Activated CD4-positive, alpha-beta T cell treated with anti-CD3 and anti-CD28 coated beads, Interleukin-2, amount 50 U/mL, for 16 hours (primary cell): ENCODE data around the gene PRDM5.

Source experiments
- DNase-seq: peaks from one replicate; pipeline ENCODE4 v3.0.0-alpha.2; 2020

The PRDM5 gene

DNA sequence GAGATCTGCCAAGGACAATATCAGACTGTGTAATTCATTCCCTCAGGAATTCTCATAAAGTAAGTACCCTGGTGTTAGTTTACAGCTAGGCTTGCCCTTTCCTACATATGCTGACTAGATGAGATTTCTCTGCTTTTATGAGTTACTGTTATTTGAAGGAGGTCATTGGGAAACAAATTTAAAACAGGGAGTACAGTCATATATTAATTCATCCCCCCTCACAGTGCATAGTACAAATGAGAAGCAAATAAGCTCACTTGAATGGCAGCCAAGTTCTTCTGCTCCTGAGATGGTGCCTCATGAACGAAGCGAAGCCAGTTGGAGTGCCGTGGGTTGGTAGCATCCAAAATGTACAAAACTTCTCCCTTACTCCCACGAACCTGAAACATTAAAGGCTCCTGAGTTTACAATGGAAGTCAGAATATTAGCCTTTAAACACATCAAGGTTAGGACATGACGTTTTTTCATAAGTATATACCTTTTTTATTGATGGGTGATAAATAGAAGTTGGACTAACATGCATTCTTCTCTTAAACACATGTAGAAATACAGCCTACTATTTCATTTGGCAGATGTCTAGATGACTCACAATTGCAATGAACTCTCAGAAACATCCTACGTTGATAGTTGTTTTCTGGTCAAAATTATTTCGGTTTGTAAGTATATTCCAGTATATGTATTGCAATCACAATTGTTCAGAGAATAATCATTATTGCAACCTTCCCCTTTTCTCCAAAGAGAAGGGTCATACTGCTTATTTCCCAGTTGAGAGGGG lies 69.2 kb downstream of the PRDM5 start:
- DNase-seq: no peak

DNA sequence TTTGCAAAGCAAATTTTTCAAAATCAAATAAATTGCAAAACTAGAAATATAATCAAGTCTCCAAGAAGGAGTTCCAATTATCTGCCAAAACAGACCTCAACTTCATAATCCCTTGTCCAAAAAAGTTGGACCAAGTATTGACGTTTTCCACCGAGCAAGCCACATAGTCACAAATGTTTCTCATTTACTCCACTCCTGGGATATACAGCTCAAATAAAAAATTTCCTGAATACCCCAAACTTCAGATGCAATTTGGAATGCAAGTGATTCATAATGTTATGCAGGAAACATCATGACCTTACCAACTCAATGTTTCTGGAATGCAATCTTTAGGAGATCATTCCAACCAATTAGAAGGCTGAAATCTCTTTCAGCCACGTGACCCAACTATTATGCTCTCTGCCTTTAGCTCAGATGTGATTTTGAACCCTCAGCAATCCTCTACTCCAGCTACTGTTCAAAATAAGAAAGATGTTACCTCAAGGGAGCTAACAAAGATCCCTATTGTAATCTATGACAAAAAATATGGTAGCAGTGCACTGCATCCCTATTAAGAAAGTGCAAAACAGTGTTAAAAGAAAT lies 72.4 kb downstream of the PRDM5 start:
- no peak for DNase-seq

- peak; percentile 9 for DNase-seq
These were observed 75.4 kb downstream of the PRDM5 start for GRCh38 chr4:120847019-120847582.

GRCh38 chr4:120844528-120844921 lies 78.0 kb downstream of the PRDM5 start:
- DNase-seq: peak; percentile 77

DNA sequence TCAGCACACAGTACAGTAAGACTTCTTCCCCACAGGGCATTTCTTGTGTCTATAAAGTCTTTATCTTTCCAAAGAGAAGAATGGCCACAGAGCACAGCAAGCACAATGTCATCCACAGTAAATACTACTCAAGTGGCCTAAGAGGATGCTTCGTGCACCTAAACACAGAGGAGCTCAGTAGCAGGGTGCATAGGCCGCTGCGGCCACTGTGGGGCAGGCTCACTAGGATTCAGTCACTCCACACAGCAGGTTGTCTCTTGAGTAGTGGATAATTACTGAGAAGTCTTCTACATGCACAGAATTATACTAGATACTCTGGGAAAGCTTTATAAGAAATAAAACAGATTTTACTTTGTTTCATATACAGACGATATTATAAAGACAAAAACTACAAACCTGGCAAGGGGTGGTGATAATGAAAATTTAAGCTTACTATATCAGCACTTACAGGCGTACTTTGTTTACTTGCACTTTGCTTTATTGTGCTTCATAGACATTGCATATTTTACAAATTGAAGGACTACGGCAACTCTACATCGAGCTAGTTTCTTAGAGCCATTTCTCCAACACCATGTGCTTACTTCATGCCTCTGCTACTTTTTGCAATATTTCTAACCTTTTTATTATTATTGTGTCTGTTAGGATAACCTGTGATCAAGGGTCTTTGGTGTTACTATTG lies 78.5 kb downstream of the PRDM5 start:
- peak; percentile 9 for DNase-seq

DNA sequence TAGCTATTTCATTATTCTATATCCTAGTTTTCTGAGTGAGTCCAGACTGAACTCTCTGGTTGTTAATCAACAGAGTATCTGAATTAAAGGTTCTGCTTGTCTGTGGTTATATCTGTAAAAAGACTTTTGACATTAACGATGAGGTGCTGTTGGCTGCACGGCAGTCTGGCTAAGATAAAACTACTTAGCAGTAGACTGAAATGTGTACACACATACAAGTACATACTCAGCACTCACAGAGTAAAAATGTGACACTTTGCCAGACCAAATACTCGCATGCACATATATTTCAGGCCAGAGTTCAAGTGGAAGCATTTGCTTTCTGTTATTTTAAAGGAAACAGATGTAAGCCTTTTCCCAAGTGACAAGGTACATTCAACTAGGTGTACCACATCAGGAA lies 80.5 kb downstream of the PRDM5 start:
- no peak for DNase-seq

DNA sequence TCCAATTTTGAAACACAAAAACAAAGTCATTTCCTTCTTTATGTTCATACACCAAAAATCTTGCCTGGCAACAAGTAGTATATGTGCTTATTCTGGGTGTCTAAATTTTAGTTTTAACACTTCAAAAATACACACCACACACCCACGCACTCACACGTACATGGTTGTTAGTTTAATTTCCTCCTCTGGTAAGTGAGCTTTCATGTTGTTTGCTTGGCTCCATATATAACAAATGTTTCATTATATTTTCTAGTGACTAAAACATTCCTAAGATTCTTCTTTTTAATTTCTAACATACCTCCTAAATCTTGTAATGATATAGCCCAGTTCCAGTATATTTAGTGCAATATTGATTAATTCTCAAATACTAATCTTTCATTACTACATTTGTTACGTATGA lies 80.9 kb downstream of the PRDM5 start:
- DNase-seq: no peak

GRCh38 chr4:120839974-120840751 lies 82.4 kb downstream of the PRDM5 start:
- DNase-seq: no peak

- DNase-seq: no peak
These were observed 83.1 kb downstream of the PRDM5 start for GRCh38 chr4:120839334-120839973.

DNA sequence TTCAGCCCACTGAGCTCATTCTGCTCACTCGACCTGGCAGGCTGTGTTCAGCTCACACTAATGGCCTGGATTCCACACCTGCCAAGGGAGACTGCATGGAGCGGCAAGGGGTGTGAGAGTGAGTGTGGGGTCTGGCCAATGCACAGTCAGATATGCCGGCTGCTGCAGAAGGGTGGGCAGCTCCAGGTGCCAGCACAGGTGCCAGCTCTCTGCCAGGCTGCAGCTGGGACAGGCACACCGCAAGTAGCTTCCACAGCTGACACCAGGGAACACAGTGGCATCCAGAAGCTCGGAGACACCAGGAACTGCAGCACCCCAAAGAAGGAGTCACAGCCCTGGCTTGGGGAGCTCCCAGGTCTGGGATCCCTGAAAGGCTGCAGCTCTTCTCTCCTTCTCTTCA lies 83.7 kb downstream of the PRDM5 start:
- DNase-seq: no peak

GRCh38 chr4:120837656-120838055 lies 84.9 kb downstream of the PRDM5 start:
- no peak for DNase-seq

DNA sequence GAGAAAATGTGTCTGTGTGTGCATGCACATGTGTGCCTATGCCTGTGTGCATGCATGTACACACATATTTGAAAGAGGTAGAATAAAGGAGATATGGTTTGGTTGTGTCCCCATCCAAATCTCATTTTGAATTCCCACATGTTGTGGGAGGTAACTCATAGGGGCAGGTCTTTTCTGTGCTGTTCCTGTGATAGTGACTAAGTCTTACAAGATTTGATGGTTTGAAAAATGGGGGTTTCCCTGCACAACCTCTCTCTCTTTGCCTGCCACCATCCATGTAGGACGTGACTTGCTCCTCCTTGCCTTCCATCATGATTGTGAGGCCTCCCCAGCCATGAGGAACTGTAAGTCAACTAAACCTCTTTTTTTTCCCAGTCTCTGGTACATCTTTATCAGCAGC lies 87.2 kb downstream of the PRDM5 start:
- DNase-seq: no peak

DNA sequence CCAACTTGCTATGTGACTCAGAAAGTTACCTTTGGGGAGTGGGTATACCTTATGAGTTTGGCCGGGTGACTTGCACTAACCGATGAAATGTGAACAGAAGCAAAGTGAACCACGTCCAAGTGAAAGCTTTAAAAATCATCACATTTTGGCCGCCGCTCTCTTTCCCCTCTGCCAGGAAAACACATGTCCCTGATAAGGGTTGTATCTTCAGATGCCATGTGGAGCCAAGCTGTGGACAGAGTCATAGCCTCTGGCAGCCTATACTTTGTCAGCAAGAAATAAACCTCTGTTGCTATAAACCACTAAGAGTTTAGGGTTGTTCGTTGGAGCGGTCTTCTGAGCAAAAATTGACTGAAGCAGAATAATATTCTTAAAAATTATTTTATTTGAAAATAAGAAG lies 92.3 kb downstream of the PRDM5 start:
- DNase-seq: no peak

DNA sequence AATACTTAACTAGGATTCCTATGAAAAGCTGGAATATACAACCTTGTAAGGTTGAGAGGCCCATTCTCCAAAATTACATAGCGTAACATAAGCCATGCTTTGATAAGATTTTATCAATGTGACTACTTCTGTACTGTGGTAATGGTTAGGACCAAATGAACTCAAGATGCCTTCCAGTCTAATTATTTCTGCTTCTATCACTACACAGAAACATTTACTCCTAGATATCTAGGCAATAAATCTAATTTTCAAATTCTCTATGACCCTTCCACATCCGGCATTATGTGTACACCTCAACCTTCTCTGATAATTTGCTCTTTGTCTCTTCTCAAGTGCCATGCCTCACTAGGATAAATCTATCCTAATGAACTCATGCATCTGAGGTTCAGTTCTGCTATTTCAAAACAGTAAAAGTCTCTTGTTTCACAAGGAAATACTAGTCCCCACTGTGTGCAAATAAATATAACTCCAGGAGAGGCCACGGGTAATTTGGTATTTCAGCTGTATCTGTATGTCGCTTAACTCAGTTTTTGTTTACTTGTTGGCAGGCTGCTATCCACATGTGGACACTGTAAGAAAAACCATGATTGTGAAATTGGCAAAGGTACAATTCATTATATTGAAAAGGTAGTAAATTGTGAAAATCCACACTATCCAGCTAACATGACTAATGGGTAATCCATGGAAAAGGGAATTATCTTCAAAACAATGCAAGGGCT lies 93.3 kb downstream of the PRDM5 start:
- no peak for DNase-seq

DNA sequence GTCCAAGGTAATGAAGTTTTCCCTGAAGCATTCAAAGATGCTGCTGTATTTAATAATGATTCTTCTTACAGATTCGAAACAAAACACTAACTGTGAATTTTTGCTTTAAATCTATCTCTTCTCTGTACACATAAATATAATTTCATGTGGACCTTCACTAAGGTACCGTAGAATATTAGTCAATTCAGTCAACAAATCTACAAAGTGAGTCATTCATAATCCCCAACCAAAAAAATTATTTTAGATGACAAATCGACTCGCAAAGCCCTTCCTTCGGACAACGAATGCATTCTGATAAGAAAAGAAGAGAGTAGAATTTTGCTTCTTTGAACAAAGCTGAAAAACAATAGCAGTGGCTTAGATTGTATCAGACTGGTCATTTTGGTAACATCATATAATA lies 95.7 kb downstream of the PRDM5 start:
- no peak for DNase-seq

GRCh38 chr4:120826449-120826848 lies 96.1 kb downstream of the PRDM5 start:
- DNase-seq: no peak

DNA sequence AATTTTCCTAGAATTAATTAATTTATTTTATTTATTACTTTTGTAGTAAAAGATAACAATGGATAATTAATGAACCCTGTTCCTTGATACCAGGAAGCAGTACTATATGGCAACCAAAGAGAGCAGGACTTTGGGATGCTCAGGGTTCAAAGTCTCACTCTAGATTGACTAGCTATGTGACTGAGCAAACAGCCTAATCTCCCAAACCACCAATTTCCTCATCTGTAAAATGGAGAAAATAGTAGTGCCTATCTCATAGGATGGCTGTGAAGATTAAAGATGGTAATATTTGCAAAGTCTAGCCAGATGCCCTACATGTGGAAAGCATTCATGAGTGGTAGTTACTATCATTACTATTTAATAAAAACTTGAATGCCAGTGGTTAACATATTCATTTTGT lies 97.6 kb downstream of the PRDM5 start:
- no peak for DNase-seq

DNA sequence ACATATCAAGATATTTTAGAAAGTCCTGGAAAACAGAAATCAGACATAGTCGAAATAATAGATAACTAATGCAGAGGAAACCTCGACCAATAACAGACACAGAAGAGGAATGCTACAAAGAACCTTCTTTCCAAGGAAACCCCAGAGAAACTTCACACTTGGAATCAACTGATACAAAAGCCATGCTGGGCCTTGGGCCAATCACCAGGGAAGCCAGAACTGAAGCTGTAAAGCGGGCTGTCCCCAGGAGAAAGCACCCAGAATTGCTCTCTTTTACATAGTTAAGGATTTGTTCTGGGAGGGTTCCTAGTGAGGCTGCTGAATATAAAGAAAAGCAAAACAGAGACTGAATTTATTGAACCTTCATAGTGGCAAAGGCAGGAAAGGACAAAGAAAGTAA lies 100.5 kb downstream of the PRDM5 start:
- no peak for DNase-seq

- no peak for DNase-seq
These were observed 101.5 kb downstream of the PRDM5 start for GRCh38 chr4:120821029-120821428.

DNA sequence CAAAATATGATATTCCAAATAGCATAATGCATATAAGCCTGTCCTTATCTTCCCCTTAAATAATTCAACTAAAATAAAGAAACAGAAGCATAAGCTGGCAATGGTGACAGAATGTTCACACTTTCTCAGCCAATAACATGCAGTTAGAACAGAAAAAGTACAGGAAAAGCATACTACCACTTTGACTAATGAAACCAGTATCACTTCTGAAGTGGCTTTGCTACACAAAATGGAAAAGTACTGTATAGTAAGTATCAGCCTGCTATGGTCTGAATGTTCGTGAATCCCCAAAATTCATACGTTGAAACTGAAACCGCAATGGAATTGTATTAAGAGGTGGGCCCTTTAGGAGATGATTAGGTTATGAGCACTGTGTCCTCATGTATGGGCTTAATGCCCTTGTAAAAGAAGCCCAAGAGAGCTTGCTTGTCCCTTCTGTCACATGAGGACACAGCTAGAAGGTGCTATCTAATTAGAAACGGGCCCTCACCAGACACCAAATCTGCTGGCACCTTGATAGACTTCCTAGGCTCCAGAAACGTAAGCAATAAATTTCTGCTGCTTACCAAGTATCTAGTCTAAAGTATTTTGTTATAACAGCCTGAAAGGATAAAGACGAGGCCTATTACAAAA lies 102.6 kb downstream of the PRDM5 start:
- DNase-seq: peak; percentile 56

DNA sequence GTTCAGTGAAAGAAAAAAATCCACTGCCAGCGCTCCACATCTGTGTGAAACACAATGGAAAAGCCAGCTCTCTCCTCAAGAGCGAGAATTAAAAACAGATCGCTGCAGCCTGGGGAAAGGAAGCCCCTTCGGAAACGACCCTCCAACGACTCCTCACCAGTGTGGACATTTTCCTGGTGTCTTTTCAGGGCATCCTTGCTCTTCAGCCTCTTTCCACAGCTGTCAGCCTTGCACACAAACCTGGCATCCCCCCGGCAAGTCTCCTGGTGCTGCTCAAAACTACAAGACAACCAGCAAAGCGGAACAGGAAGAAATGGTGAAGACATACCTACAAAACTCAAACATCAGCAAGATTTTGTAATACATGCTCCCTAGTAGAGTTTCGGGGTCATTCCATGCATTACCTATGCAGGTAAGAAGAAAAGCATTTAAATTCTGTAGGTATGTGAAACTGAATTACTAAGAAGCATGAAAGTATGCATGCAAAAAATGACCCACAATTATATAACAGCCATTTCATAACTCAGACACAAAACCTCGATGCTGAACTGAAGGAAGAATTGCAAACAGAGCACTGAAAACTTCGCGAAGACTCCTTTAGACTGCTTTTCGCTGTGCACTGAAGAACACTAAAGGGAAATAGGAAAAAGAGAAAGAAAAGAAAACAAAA lies 106.1 kb downstream of the PRDM5 start:
- DNase-seq: no peak
